Coronary artery (tissue), 2 donors: ENCODE data around the gene PCBP2.
"Not testable (repeated sequence)": the region's sequence is repeated elsewhere in the genome, so short reads cannot be mapped to it uniquely, and the experiment has no call there.

Source experiments
- DNase-seq: peaks from one replicate; pipeline ENCODE4 v3.0.0-alpha.2; 2017; ENCODE audit warnings: low spot score
- H3K27ac ChIP-seq, 2 donors: fragments of 200-600 bp; sonication (generic); one replicate each; pipeline ENCODE4 v1.5.1; 2016 to 2019
- H3K4me3 ChIP-seq: fragments of 200-600 bp; sonication (generic); 2 replicates; pipeline ENCODE4 v1.5.1; 2016; ENCODE audit warnings: mild to moderate bottlenecking, moderate library complexity
- TF ChIP-seq, protein P1 (sequence below): fragments of 200-600 bp; sonication (generic); IDR thresholded peaks from one replicate; pipeline ENCODE4 v1.5.1; 2019; ENCODE audit warnings: antibody characterized with exemption

Gene PCBP2

DNA sequence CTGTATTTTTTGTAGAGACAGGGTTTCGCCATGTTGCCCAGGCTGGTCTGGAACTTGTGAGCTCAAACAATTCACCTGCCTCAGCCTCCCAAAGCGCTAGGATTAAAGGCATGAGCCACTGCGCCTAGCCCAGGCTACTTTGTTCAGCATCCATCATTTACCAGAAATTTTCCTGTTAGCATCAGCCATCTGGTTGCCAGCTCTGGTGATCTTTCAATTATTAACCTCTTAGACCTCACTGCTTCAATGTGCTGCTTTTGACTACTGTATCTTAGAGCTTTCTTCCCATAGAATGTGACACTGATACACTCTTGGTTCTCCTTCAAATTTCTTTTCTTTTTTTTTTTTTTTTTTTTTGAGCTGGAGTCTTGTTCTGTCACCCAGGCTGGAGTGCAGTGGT, 33.7 kb upstream of the PCBP2 start:
- no peak overlapping the region for H3K4me3 ChIP-seq
- no peak overlapping the region for H3K27ac ChIP-seq
- DNase-seq: no peak
- TF ChIP-seq, protein P1, sequence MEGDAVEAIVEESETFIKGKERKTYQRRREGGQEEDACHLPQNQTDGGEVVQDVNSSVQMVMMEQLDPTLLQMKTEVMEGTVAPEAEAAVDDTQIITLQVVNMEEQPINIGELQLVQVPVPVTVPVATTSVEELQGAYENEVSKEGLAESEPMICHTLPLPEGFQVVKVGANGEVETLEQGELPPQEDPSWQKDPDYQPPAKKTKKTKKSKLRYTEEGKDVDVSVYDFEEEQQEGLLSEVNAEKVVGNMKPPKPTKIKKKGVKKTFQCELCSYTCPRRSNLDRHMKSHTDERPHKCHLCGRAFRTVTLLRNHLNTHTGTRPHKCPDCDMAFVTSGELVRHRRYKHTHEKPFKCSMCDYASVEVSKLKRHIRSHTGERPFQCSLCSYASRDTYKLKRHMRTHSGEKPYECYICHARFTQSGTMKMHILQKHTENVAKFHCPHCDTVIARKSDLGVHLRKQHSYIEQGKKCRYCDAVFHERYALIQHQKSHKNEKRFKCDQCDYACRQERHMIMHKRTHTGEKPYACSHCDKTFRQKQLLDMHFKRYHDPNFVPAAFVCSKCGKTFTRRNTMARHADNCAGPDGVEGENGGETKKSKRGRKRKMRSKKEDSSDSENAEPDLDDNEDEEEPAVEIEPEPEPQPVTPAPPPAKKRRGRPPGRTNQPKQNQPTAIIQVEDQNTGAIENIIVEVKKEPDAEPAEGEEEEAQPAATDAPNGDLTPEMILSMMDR: no peak

- DNase-seq: no peak
- TF ChIP-seq, protein P1: no peak
- no peak overlapping the region for H3K27ac ChIP-seq
Measured at GRCh38 chr12:53419756-53420155, 32.1 kb upstream of the PCBP2 start.

GRCh38 chr12:53422247-53422646, 29.7 kb upstream of the PCBP2 start:
- DNase-seq, H3K27ac ChIP-seq, H3K4me3 ChIP-seq: not testable (repeated sequence)

More at GRCh38 chr12:53419756-53420155, 32.1 kb upstream of the PCBP2 start:
- H3K4me3 ChIP-seq: no peak overlapping the region

GRCh38 chr12:53423597-53423996, 28.3 kb upstream of the PCBP2 start, which contains the start of gene AMHR2:
Gene AMHR2 (plus strand): TSS chr12:53423855. CDS start chr12:53423935, 80 bp downstream.
- Histone ChIP-seq H3K4me3 (no peak within 1 kb of the TSS), H3K27ac (no peak within 1 kb of the TSS)
- TF ChIP-seq, protein P1: no peak
- DNase-seq: no peak

DNA sequence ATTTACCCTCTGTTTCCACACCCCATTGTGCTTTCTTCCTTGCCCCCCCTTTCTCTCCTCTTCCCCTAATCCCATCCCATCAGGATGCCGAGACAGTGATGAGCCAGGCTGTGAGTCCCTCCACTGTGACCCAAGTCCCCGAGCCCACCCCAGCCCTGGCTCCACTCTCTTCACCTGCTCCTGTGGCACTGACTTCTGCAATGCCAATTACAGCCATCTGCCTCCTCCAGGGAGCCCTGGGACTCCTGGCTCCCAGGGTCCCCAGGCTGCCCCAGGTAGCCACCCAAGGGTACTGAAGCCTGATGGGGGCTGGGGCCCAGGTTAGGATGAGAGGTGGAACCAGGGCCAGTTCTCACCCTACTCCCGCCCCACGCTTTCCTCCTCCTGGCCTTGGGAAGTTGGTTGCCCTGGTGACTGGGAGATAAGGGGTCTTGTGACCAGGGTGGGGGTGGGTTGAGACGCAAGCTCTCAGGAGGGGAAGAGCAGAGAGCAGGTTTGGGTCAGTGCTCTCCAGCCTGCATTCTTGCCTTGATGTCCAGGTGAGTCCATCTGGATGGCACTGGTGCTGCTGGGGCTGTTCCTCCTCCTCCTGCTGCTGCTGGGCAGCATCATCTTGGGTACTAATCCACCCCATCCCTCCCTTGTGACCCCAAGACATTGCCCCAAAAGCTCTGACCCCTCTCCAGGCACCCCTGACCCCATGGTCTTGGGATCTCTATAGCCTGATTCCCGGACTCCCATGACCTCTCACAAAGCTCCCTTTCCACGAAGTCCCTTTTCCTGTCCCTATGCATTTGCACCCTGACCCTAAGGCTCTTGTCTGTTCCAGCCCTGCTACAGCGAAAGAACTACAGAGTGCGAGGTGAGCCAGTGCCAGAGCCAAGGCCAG, 27.0 kb upstream of the PCBP2 start:
- no peak overlapping the region for H3K4me3 ChIP-seq
- no peak for DNase-seq
- TF ChIP-seq, protein P1: no peak
- no peak overlapping the region for H3K27ac ChIP-seq

- TF ChIP-seq, protein P1: no peak
- no peak for DNase-seq
- H3K4me3 ChIP-seq: no peak overlapping the region
- no peak overlapping the region for H3K27ac ChIP-seq
Measured at GRCh38 chr12:53425515-53426150, 26.3 kb upstream of the PCBP2 start.

- no peak overlapping the region for H3K27ac ChIP-seq
- H3K4me3 ChIP-seq: no peak overlapping the region
- TF ChIP-seq, protein P1: no peak
- no peak for DNase-seq
Measured at GRCh38 chr12:53427905-53428594, 23.9 kb upstream of the PCBP2 start.
